GM19452 (cell line): ENCODE results near the gene CEP63.
"Not testable (repeated sequence)": the region's sequence is repeated elsewhere in the genome, so short reads cannot be mapped to it uniquely, and the experiment has no call there.

Experiments used
- ATAC-seq: cut with Tn5 transposase; IDR thresholded peaks from one replicate; pipeline ENCODE4 v1.9.1; 2021; ENCODE audit not compliant: unreplicated experiment

Gene CEP63

GRCh38 chr3:134505485-134505884 lies 19.6 kb downstream of the CEP63 start:
- no peak for ATAC-seq

- ATAC-seq: no peak
Measured at GRCh38 chr3:134511500-134511899, 25.6 kb downstream of the CEP63 start.

- ATAC-seq: no peak
Measured at GRCh38 chr3:134516905-134517304, 31.0 kb downstream of the CEP63 start.

- ATAC-seq: no peak
Measured at GRCh38 chr3:134517791-134518190, 31.9 kb downstream of the CEP63 start.

GRCh38 chr3:134522541-134522940 lies 36.7 kb downstream of the CEP63 start:
- ATAC-seq: no peak

GRCh38 chr3:134525293-134525692 lies 39.4 kb downstream of the CEP63 start:
- ATAC-seq: no peak

GRCh38 chr3:134526319-134526718 lies 40.5 kb downstream of the CEP63 start:
- no peak for ATAC-seq

- ATAC-seq: no peak
Measured at GRCh38 chr3:134527037-134527436, 41.2 kb downstream of the CEP63 start.

GRCh38 chr3:134527538-134528186 lies 41.8 kb downstream of the CEP63 start:
- no peak for ATAC-seq

- ATAC-seq: no peak
Measured at GRCh38 chr3:134533493-134533892, 47.6 kb downstream of the CEP63 start.

GRCh38 chr3:134535186-134535970 lies 49.5 kb downstream of the CEP63 start:
- no peak for ATAC-seq

- no peak for ATAC-seq
Measured at GRCh38 chr3:134536781-134537180, 50.9 kb downstream of the CEP63 start.

- no peak for ATAC-seq
Measured at GRCh38 chr3:134542287-134542958, 56.6 kb downstream of the CEP63 start.

GRCh38 chr3:134543113-134543512 lies 57.3 kb downstream of the CEP63 start:
- no peak for ATAC-seq

GRCh38 chr3:134544316-134544715 lies 58.5 kb downstream of the CEP63 start:
- no peak for ATAC-seq

GRCh38 chr3:134544783-134545182 lies 58.9 kb downstream of the CEP63 start:
- ATAC-seq: not testable (repeated sequence)

GRCh38 chr3:134545818-134546217 lies 60.0 kb downstream of the CEP63 start:
- ATAC-seq: no peak

GRCh38 chr3:134552784-134553183 lies 66.9 kb downstream of the CEP63 start:
- ATAC-seq: no peak

GRCh38 chr3:134559591-134559990 lies 73.7 kb downstream of the CEP63 start:
- ATAC-seq: no peak

GRCh38 chr3:134562055-134562454 lies 76.2 kb downstream of the CEP63 start:
- ATAC-seq: no peak

- ATAC-seq: no peak
Measured at GRCh38 chr3:134563601-134564000, 77.7 kb downstream of the CEP63 start.

GRCh38 chr3:134564991-134565390 lies 79.1 kb downstream of the CEP63 start:
- no peak for ATAC-seq
